HG03139 (cell line): Measurements from ENCODE around the gene ORAI3.

ENCODE experiments used
- ATAC-seq: cut with Tn5 transposase; IDR thresholded peaks from one replicate; pipeline ENCODE4 v1.9.1; 2021; ENCODE audit not compliant: unreplicated experiment

The ORAI3 gene

DNA sequence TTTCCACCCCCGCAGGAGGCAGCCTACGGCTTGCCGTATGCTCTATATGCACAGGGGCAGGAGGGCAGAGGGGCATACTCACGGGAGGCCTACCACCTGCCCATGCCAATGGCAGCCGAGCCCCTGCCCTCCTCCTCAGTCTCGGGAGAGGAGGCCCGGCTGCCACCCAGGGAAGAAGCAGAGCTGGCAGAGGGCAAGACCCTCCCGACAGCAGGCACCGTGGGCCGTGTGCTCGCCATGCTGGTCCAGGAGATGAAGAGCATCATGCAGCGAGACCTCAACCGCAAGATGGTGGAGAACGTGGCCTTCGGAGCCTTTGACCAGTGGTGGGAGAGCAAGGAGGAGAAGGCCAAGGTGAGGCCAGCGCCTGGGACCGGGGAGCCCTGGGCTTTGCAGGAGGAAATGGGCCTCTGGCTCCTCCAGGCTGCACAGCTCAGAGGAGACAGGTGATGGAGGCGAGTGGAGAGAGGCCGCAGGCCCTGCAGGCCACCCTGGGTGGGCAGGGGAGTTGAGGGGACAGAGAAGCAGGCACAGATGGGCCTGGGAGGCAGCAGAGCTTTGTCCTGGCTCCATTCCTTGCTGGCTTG lies 17.3 kb downstream of the ORAI3 start:
- no peak for ATAC-seq

GRCh38 chr16:30967795-30968194 lies 18.9 kb downstream of the ORAI3 start:
- ATAC-seq, result no peak

DNA sequence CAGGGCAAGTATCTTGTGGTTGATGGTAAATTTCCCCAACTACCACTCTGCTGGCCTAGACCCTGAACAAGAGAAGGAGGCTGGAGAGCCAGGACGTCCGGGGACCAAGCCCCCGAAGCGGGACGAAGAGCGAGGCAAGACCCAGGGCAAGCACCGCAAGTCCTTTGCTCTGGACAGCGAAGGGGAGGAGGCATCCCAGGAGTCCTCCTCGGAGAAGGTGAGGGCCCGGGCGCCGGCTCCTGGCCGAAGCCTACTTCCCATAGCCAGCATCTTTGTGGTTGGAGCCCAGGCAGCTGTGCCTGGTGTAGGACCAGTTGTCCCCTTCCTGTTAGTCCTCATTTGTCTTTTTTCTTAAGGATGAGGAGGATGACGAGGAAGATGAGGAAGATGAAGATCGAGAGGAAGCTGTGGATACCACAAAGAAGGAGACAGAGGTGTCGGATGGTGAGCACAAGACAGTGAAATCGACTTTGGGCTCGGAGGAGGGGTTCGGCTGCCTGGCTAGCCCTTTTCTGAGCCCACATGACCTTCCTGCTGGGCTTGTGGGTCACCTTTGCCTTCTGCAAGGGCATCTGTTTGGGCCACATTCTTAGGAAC lies 20.5 kb downstream of the ORAI3 start:
- no peak for ATAC-seq

- no peak for ATAC-seq
Measured at GRCh38 chr16:30971298-30971697, 22.4 kb downstream of the ORAI3 start.

DNA sequence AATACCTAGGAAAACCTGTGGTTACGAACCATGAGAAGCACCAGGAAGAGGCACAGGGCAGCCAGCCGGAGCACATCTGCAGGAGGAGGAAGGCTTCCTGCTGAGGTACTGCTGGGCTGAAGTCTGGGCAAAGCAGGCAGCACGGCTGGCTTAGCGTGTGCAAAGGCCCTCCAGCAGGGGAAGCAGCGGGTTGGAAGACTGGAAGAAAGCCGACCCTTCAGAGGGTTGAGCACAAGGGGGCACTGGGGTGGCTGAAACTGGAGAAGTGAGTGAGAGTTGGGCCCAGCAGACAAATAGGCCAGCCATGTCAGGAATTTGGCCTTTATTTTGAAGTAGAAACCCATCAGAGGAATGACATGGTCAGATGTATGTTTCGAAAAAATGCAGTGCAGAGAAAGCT lies 24.0 kb downstream of the ORAI3 start:
- no peak for ATAC-seq

- ATAC-seq, result no peak
Measured at GRCh38 chr16:30974348-30974747, 25.5 kb downstream of the ORAI3 start.

DNA sequence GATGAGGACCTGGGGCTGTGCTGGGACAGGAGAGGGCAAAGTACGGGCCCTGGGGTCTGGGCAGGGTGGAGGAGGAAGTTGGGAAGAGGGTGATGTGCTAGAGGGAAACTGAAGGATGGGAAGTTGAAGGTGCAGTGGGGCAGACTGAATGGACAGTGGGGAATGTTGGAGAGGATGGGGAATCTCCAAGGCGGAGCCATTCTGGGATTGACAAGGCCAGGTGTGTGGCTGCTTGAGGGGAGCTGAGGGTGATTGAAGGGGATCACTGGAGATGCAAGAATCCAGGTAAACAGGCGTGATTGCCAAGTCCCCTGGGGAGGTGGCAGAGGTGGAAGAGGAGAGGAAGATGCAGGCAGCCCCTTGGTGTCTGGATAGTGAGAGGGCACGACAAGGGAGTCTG lies 27.6 kb downstream of the ORAI3 start:
- ATAC-seq, result no peak

DNA sequence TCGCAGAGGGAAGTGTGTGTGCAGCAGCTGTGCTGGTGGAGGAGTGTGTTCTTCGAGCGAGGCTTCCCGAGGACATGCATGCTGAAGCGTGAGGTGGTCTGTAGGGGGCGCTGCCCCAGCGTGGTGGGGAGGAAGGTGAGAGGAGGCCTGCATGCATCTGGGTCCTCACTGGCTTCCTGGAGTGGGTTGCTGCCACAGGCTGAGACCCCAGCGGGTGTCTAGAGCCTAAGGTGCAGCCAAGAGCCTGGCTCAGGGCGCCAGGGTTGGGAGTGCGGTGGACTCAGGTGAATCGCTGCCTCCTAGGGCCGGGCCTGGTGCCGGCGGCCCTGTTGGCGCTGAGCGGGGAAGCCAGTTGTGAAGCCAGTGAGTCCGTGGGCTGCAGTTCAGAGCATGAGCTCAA lies 28.6 kb downstream of the ORAI3 start:
- ATAC-seq, result no peak

- ATAC-seq, result no peak
Measured at GRCh38 chr16:30979170-30980022, 30.5 kb downstream of the ORAI3 start.

GRCh38 chr16:30980023-30980371 lies 31.1 kb downstream of the ORAI3 start:
- ATAC-seq, result no peak

GRCh38 chr16:30980434-30980833 lies 31.6 kb downstream of the ORAI3 start:
- ATAC-seq, result no peak

DNA sequence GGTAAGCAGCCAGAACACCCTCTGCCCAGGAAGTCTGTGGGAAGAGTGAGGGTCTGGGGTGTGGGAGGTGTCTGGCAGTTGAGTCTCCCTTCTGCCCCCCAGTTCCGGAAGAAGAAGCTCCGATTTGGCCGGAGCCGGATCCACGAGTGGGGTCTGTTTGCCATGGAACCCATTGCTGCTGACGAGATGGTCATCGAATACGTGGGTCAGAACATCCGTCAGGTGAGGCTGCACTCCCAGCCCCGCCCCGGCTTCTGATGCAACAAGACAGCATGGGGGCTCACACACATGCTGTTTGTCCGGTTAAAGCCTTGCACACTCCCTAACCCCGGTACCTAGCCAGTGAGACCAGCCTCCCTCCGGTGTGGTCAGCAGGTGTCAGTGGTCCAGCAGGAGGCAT lies 32.1 kb downstream of the ORAI3 start:
- ATAC-seq, result no peak

DNA sequence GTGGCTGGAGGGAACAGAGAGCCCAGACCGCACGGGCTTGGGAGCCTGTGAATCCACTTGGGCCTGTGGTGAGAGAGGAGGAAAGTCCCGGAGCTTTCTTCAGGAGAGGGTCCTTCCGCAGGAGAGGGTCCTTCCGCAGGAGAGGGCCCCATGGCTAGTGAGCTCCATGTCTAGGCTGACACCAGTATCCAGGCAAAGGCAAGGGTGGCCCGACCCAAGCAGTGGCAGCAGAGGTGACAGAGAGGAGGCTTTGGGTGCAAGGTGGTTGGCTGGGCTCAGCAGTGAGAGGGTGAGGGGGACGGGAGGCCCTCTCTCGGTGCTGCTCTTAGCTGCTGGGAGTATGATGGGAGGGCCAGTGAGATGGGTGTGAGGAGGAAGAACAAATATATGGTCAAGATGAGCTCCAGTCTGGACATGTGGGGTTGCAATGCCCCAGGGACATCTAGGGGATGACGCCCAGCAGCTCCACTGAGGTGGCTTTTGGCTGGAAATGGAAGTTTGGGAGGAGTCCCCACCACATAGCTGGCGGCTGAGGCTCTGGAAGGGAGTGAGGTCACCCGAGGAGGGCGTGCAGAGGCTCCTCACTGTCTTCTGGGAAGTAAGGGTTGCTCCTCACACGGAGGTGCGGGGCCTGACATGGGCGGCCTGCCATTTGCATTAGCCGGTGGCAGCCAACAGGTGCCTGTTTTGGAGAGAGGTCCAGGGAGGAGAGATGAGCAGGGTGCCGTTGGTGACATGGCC lies 33.9 kb downstream of the ORAI3 start:
- no peak for ATAC-seq

DNA sequence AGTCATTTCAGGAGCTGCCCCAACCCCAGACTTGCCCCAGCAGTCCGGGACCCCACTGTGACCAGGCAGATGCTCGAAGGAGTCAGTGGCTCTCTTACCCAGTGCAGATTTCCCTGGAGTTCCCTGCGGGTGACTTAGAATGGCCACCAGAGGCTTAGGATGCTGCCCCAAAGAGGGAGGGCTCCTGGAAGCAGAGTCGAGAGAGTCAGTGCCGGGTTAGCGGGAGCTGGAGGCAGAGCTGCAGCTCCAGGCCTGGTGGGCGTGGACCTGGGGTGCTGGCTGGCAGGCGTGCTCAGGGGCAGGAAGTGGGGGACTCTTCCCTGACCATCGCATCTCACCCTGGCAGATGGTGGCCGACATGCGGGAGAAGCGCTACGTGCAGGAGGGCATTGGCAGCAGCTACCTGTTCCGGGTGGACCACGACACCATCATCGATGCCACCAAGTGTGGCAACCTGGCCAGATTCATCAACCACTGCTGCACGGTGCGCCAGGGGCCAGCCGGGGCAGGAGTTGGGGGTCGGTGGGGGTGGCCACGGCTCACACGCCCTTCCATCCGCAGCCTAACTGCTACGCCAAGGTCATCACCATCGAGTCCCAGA lies 34.5 kb downstream of the ORAI3 start:
- no peak for ATAC-seq

- no peak for ATAC-seq
Measured at GRCh38 chr16:30983898-30984610, 35.2 kb downstream of the ORAI3 start.

GRCh38 chr16:30984669-30985400 lies 36.0 kb downstream of the ORAI3 start, which contains the start of gene HSD3B7:
Gene HSD3B7 (plus strand): TSS chr16:30985207. CDS start chr16:30985659, 452 bp downstream.
- ATAC-seq, result no peak

DNA sequence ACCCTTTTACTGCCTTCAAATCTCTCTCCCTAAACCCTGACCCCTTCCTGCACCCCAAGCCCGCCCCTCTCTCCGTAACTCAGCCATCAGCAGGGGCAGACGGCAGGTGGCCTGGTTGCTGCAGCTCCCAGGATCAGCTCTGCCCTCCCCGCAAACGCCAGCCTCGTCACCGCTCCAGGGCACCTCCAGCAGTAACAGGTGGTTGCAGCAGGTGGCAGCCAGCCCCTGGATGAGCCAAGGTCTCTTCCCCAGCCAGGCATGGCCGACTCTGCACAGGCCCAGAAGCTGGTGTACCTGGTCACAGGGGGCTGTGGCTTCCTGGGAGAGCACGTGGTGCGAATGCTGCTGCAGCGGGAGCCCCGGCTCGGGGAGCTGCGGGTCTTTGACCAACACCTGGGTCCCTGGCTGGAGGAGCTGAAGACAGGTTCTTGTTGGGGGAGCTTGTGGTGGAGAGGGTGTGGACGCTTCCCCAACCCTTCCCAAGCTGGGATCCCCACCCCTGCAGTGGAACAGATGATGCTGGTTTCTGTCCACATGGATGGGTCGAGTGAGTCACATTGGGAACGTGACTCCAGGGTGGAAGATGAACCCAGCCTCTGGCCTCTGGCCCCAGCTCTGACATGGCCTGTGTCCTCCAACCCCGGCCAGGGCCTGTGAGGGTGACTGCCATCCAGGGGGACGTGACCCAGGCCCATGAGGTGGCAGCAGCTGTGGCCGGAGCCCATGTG lies 36.7 kb downstream of the ORAI3 start:
- ATAC-seq, result no peak

GRCh38 chr16:30986129-30986991 lies 37.5 kb downstream of the ORAI3 start:
- ATAC-seq, result no peak
